ENCODE results near the gene HS1BP3.

Gene HS1BP3

DNA sequence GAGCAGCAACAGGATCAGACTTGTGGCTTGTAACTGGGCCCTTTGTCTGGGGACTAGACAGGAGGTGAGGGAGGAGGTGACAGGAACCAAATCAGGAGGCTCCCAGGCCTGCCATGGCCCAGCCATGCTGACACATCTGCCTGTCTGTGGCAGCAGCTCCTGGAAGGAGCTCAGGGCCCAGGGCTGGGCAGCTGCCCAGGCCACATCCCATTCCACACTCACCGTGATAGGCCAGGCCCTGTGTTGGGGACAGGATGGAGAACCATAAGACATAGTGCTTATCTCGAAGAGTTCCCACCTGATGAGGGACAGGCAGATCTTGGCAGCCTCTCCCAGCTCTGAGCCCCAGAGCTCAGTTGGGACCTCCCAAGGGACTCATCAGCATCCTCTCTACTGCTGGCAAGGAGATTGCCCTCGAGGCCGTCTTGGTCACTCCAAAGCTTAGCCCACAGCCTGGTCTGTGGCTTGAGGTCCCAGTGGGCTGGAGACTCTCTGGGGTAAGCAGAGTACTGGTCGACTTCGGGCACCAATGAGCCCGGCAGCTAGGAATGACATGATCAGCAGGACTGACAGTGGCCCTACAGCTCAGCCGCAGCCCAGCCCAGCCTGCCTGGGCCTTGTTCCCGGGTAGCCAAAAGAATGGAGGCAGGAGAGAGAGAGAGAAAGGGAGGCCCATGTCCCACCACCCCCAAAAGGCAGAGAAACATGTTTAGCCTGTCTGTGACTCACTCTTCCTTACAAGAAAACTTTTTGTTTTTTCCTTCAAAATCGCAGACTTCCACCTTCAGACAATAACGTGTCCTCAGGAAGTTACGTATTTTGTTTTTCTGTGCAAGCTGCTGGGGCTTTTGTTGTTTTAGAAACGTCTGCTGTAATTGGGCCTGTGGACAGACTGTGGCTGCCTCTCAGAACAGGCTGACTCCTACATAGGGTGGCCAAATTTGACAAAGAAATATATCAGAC, 82.1 kb downstream of the HS1BP3 start:
- DNase-seq, result peak; percentile 34

DNA sequence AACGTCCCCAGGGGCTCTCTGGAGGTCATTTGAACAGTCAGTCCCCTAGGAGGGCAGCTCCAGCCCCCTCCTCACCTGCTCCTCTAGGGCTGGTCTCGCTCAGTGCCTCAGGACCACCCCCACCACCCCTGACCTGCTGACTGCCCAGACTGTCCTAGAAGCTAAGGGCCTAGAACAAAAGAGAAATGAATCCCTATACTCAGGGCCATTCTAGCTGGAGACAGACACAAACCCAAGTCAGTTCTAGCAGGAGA, 83.0 kb downstream of the HS1BP3 start:
- DNase-seq, result no peak
